ENCODE results near the gene MED15.
"Not testable (repeated sequence)": the region's sequence is repeated elsewhere in the genome, so short reads cannot be mapped to it uniquely, and the experiment has no call there.

- TF ChIP-seq, protein P1, sequence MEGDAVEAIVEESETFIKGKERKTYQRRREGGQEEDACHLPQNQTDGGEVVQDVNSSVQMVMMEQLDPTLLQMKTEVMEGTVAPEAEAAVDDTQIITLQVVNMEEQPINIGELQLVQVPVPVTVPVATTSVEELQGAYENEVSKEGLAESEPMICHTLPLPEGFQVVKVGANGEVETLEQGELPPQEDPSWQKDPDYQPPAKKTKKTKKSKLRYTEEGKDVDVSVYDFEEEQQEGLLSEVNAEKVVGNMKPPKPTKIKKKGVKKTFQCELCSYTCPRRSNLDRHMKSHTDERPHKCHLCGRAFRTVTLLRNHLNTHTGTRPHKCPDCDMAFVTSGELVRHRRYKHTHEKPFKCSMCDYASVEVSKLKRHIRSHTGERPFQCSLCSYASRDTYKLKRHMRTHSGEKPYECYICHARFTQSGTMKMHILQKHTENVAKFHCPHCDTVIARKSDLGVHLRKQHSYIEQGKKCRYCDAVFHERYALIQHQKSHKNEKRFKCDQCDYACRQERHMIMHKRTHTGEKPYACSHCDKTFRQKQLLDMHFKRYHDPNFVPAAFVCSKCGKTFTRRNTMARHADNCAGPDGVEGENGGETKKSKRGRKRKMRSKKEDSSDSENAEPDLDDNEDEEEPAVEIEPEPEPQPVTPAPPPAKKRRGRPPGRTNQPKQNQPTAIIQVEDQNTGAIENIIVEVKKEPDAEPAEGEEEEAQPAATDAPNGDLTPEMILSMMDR (IDR thresholded peaks at IDR 0.05), result not testable (repeated sequence)
- not testable (repeated sequence) for TF ChIP-seq POLR2A, POLR2AphosphoS5 (IDR thresholded peaks at IDR 0.05)
Observed at GRCh38 chr22:20504293-20504922, 3.0 kb upstream of the MED15 start.
